Stomach (tissue), 9 donors: ENCODE data around the gene RNF151. TPM values are rescaled to one million over a fixed set of nuclear protein-coding genes. Genes with fewer than 3 reads are reported as not detected.

Source experiments
- DNase-seq, 2 donors: peaks; one replicate each; pipeline versions ENCODE4 v3.0.0 to v3.0.0-alpha.2; 2013 to 2019
- H3K27ac ChIP-seq, 5 donors: fragments of 200-600 bp in 4 of 5; sonication (generic) in 4 of 5; one replicate each; pipeline ENCODE4 v1.5.1; 2013 to 2019; ENCODE audit warnings: mild to moderate bottlenecking in 1 of 5, moderate library complexity in 1 of 5
- H3K27me3 ChIP-seq, 3 donors: fragments of 200-600 bp; sonication (generic); one replicate each; pipeline ENCODE4 v1.5.1; 2017 to 2019; ENCODE audit warnings: mixed run types in 1 of 3
- H3K36me3 ChIP-seq, 4 donors: fragments of 200-600 bp; sonication (generic); 1 replicate in 3 of 4; 2 replicates in 1 of 4; pipeline ENCODE4 v1.5.1; 2016 to 2019
- H3K4me1 ChIP-seq, 4 donors: fragments of 200-600 bp; sonication (generic); one replicate each; pipeline ENCODE4 v1.5.1; 2016 to 2019
- H3K4me3 ChIP-seq, 4 donors: fragments of 200-600 bp; sonication (generic) in 3 of 4; one replicate each; pipeline ENCODE4 v1.5.1; 2016 to 2019; ENCODE audit warnings: mild to moderate bottlenecking in 1 of 4
- H3K9me3 ChIP-seq, 4 donors: fragments of 200-600 bp; sonication (generic); one replicate each; pipeline ENCODE4 v1.5.1; 2016 to 2019
- EP300 ChIP-seq: sonication (generic); formaldehyde crosslinking; IDR thresholded peaks from one replicate; pipeline ENCODE4 v1.6.1; 2017; ENCODE audit warnings: antibody characterized with exemption
- POLR2A ChIP-seq, 4 donors: fragments of 450-650 bp; IDR thresholded peaks; one replicate each; pipeline ENCODE4 v1.6.1; 2016; ENCODE audit warnings: antibody characterized with exemption in 4 of 4, control low read depth in 2 of 4, mild to moderate bottlenecking in 1 of 4, moderate library complexity in 1 of 4
- POLR2AphosphoS5 ChIP-seq, 3 donors: sonication (generic); formaldehyde crosslinking; IDR thresholded peaks; one replicate each; pipeline ENCODE4 v1.6.1; 2016; ENCODE audit warnings: antibody characterized with exemption in 3 of 3
- WGBS, 5 donors: extraction: QIAGEN DNeasy Blood & Tissue Kit in 3 of 5; methylation state at CpG; one replicate each; pipeline versions ENCODE4 v1.1.5 to v1.1.7; 2013 to 2018; 5-methylcytosine and 5-hydroxymethylcytosine counted together
- intact Hi-C: fragments of 100-400 bp; cut with DNase I; formaldehyde crosslinking; loops from one replicate; pipeline ENCODE4 v1.15.1; 2023; ENCODE audit warnings: low total_unique reads
- polyA plus RNA-seq, 3 donors: library from polyadenylated mRNA; stranded (reverse); fragments of 200-250 nt; gene quantifications; one replicate each; pipeline ENCODE4 v1.2.3, GENCODE V29; 2013
- total RNA-seq, 5 donors: library from RNA; depleted of rRNA; stranded (reverse); fragments of >200 nt; gene quantifications; one replicate each; pipeline versions ENCODE4 v1.1.0 to v1.2.3, GENCODE V29; 2014 to 2016
- TF ChIP-seq, protein P1 (sequence below), 7 experiments: fragments of 450-650 bp in 4 of 7; fragments of 200-600 bp in 3 of 7; sonication (generic) in 3 of 7; IDR thresholded peaks; one replicate each; pipeline ENCODE4 v1.5.1; 2016 to 2019; ENCODE audit warnings: antibody characterized with exemption in 7 of 7, control low read depth in 2 of 7, mild to moderate bottlenecking in 1 of 7
- donor health status: healthy with polysubstance abuse.
- donor health status: Bipolar disorder and iron deficiency.
- donor health status: healthy.

RNF151 gene
- total and polyA plus RNA-seq, 8 donors = not detected

DNA sequence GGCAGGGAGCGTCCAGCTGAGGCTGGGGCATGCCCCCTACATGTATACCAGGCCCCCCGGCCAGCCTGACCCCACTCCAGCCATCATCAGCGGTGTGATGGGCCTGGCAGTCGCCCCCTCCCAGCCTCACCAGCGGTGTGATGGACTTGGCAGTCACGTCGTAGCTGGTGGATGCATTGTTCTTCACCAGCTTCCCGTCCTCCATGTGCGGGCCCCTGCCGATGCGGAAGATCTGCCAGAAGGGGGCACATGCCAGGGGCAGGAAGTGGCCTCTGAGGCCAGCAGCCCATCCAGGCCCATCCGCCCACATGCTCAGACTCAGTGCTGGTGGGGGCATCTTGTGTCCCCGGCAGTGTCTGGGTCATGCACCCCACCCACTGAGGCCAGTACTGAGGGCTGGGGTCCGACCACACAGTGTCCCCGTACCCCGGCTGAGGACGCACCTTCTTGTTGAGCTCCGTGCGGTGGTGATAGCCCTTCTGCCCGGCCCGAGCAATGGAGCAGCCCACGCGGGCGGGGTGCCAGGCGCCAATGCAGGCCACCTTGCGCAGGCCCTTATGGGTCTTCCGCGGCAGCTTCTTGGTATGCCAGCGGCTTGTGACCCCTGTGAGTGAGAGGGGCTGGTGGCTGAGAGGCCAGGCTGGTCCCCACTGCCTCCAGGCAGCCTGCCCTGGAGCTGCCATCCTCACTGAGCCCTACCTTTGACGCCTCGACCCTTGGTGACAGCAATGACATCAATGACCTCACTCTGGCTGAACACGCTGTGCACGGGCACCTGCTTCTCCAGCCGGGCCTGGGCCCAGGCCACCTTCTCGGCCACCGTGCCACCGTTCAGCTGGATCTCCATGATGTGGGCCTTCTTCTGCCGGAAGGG, 19.9 kb upstream of the RNF151 start:
- intact Hi-C loops = no loop called here
- Histone ChIP-seq H3K4me3 (no peak overlapping the region), H3K9me3 (no peaks in the 10 kb centered on the region), H3K36me3 (no peaks in the 10 kb centered on the region), H3K27me3 (no peaks in the 10 kb centered on the region), H3K27ac (no peak overlapping the region), H3K4me1 (peaks cover 9 to 20% (median 16%) of the 10 kb centered on the region in 4 donors)
- DNase-seq = no peak
- TF ChIP-seq EP300 = no peak
- TF ChIP-seq POLR2AphosphoS5 (IDR thresholded peaks at IDR 0.05) = no peak
- TF ChIP-seq, protein P1, sequence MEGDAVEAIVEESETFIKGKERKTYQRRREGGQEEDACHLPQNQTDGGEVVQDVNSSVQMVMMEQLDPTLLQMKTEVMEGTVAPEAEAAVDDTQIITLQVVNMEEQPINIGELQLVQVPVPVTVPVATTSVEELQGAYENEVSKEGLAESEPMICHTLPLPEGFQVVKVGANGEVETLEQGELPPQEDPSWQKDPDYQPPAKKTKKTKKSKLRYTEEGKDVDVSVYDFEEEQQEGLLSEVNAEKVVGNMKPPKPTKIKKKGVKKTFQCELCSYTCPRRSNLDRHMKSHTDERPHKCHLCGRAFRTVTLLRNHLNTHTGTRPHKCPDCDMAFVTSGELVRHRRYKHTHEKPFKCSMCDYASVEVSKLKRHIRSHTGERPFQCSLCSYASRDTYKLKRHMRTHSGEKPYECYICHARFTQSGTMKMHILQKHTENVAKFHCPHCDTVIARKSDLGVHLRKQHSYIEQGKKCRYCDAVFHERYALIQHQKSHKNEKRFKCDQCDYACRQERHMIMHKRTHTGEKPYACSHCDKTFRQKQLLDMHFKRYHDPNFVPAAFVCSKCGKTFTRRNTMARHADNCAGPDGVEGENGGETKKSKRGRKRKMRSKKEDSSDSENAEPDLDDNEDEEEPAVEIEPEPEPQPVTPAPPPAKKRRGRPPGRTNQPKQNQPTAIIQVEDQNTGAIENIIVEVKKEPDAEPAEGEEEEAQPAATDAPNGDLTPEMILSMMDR (IDR thresholded peaks at IDR 0.05) = no peak
- TF ChIP-seq POLR2A (IDR thresholded peaks at IDR 0.05) = no peak
- WGBS, 5 donors = 77 to 86% (median 85%) methylated on average over 18 to 38 of the region's 38 CpGs

DNA sequence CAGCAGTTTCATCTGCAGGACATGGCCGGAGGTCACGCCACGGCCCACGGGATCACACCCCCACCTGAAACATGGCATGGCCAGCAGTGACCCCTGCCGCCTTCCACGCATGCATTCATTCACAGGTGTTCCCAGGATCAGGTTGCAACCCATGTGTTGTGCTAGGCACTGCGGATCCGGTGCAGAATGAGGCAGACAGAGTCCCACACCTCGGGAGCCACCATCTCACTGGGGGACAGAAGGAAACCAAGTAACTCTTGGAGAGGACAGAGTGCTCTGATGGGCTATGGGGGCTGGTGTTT, 19.3 kb upstream of the RNF151 start:
- peaks cover 3 to 14% (median 10%) of the 10 kb centered on the region in 4 donors for H3K4me1 ChIP-seq
- intact Hi-C loops = no loop called here
- no peak overlapping the region for H3K4me3 ChIP-seq
- no peaks in the 10 kb centered on the region for H3K27me3 ChIP-seq
- TF ChIP-seq, protein P1 (IDR thresholded peaks at IDR 0.05) = no peak
- TF ChIP-seq POLR2AphosphoS5 (IDR thresholded peaks at IDR 0.05) (no peak), POLR2A (IDR thresholded peaks at IDR 0.05) (no peak), EP300 (no peak)
- H3K27ac ChIP-seq = no peak overlapping the region
- 80 to 92% (median 88%) methylated on average over 4 to 9 of the region's 9 CpGs for WGBS, 5 donors
- no peak for DNase-seq
- H3K36me3 ChIP-seq = no peaks in the 10 kb centered on the region
- H3K9me3 ChIP-seq = no peaks in the 10 kb centered on the region

DNA sequence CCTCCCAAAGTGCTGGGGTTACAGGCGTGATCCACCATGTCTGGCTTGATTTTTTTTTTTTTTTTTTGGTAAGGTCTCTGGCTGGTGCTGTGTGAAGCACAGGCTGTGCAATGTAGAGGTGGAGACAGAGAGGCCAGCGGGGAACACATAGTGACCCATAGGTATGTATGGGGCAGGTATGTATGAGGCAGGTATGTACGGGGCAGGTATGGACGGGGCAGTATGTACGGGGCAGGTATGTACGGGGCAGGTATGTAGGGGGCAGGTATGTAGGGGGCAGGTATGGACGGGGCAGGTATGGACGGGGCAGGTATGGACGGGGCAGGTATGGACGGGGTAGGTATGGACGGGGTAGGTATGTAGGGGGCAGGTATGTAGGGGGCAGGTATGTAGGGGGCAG, 17.1 kb upstream of the RNF151 start:
- Histone ChIP-seq H3K36me3 (no peaks in the 10 kb centered on the region), H3K4me3 (no peak overlapping the region), H3K27me3 (no peaks in the 10 kb centered on the region), H3K9me3 (no peaks in the 10 kb centered on the region), H3K27ac (no peak overlapping the region), H3K4me1 (peaks cover 0 to 4% (median 0%) of the 10 kb centered on the region in 4 donors)
- TF ChIP-seq POLR2AphosphoS5 (IDR thresholded peaks at IDR 0.05) (no peak), EP300 (no peak), POLR2A (IDR thresholded peaks at IDR 0.05) (no peak)
- TF ChIP-seq, protein P1 (IDR thresholded peaks at IDR 0.05) = no peak
- no peak for DNase-seq
- intact Hi-C loops = no loop called here
- WGBS, 5 donors = 88 to 96% (median 93%) methylated on average over 10 to 11 of the region's 11 CpGs

DNA sequence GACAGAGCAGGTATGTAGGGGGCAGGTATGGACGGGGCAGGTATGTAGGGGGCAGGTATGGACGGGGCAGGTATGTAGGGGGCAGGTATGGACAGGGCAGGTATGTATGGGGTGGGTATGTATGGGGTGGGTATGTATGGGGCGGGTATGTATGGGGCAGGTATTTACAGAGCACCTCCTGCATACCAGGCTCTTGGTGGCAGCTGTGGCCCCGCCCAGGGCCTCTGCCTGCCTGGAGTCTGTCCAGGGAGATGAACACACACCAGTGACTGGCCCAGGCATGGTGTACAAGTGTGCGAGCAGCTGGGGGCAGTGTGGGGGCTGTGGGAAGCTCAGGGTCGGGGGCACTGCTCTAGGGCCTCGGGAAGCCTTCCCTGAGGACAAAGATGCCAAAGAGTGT, 16.6 kb upstream of the RNF151 start:
- intact Hi-C loops = no loop called here
- no peak for DNase-seq
- H3K27ac ChIP-seq = no peak overlapping the region

DNA sequence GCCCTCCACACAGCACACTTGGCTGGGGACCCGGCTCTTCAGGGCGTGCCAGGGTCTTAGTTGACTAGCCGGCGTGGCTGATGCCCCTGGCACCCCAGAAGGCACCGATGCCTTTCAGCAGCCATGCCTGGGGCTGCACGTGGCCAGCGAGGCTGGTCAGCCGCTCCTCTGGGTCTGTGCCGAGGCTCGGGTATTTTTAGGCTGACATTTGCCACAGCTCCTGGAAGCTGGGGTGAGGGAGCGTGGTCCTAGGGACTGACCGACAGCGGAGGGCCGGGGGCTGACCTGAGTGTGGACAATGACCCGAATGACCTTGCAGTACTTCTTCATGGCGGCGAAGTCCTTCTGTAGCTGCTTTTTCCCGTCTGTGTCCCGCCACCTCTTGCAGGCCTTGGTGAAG, 16.1 kb upstream of the RNF151 start:
- intact Hi-C loops = no loop called here
- DNase-seq = no peak

More for the DNA sequence above, 16.6 kb upstream of the RNF151 start:
- TF ChIP-seq EP300 (no peak), POLR2AphosphoS5 (IDR thresholded peaks at IDR 0.05) (no peak), POLR2A (IDR thresholded peaks at IDR 0.05) (no peak)
- no peak overlapping the region for H3K4me3 ChIP-seq
- no peaks in the 10 kb centered on the region for H3K9me3 ChIP-seq
- WGBS, 5 donors = 34 to 55% (median 48%) methylated on average over 4 to 7 of the region's 7 CpGs
- H3K27me3 ChIP-seq = no peaks in the 10 kb centered on the region
- H3K4me1 ChIP-seq = peaks cover 0 to 5% (median 0%) of the 10 kb centered on the region in 4 donors
- H3K36me3 ChIP-seq = no peaks in the 10 kb centered on the region

More for the DNA sequence above, 16.1 kb upstream of the RNF151 start:
- H3K9me3 ChIP-seq = no peaks in the 10 kb centered on the region
- peaks cover 0 to 5% (median 0%) of the 10 kb centered on the region in 4 donors for H3K4me1 ChIP-seq
- no peak overlapping the region for H3K4me3 ChIP-seq
- 81 to 86% (median 85%) methylated on average over 12 to 19 of the region's 19 CpGs for WGBS, 5 donors
- TF ChIP-seq POLR2AphosphoS5 (IDR thresholded peaks at IDR 0.05) (no peak), POLR2A (IDR thresholded peaks at IDR 0.05) (no peak), EP300 (no peak)
- TF ChIP-seq, protein P1 (IDR thresholded peaks at IDR 0.05) = no peak
- no peaks in the 10 kb centered on the region for H3K27me3 ChIP-seq
- H3K36me3 ChIP-seq = no peaks in the 10 kb centered on the region
- no peak overlapping the region for H3K27ac ChIP-seq
